Measurements from ENCODE around the gene PDXK.

DNA sequence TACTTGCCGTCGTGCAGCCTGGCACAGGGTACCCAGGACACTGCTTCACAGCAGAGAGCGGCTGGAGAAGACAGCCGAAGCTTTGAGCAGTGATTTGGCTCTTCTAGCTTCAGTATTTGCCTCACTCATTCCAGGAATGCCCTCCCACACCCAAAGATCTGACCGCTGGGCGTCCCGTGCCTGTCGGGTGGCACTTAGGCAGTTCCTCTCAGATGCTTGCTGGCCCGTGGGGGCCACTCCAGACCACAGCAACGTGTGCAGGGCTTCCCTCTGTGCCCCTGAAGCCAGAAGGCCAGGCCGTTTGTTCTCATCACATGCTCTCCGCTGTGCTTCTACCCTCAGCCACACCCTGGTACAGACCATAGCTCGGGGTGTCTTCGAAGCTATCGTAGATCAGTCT is 42.5 kb upstream of the PDXK start:
- TF ChIP-seq, protein P1, sequence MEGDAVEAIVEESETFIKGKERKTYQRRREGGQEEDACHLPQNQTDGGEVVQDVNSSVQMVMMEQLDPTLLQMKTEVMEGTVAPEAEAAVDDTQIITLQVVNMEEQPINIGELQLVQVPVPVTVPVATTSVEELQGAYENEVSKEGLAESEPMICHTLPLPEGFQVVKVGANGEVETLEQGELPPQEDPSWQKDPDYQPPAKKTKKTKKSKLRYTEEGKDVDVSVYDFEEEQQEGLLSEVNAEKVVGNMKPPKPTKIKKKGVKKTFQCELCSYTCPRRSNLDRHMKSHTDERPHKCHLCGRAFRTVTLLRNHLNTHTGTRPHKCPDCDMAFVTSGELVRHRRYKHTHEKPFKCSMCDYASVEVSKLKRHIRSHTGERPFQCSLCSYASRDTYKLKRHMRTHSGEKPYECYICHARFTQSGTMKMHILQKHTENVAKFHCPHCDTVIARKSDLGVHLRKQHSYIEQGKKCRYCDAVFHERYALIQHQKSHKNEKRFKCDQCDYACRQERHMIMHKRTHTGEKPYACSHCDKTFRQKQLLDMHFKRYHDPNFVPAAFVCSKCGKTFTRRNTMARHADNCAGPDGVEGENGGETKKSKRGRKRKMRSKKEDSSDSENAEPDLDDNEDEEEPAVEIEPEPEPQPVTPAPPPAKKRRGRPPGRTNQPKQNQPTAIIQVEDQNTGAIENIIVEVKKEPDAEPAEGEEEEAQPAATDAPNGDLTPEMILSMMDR (IDR thresholded peaks at IDR 0.05): no peak
- TF ChIP-seq POLR2A (IDR thresholded peaks at IDR 0.05): no peak
